ENCODE data around the gene MYCBP2. TPM values are rescaled to one million over a fixed set of nuclear protein-coding genes. Genes with fewer than 3 reads are reported as not detected.

The MYCBP2 gene
- total RNA-seq, 1 donor from 2014 or later: 43.7 TPM

Other genes with a start within 250 kb of the MYCBP2 start
- gene SCEL, start 208.6 kb upstream of the MYCBP2 start, total RNA-seq: not detected